ENCODE results near the gene RALY.

The RALY gene

GRCh38 chr20:34043025-34043424 lies 49.3 kb downstream of the RALY start:
- no peak for TF ChIP-seq CTCF (IDR thresholded peaks at IDR 0.05; ENCODE audit: low read depth, low read length)
- no peak for DNase-seq (ENCODE audit: low read depth in 2 of 2)
- no peak overlapping the region for H3K4me3 ChIP-seq (replicated peaks in 1 of 2; ENCODE audit: low read depth in 2 of 2, low read length in 2 of 2)

- peak; percentile 38 to 81 for DNase-seq (ENCODE audit: low read depth in 2 of 2)
- no peak overlapping the region for H3K4me3 ChIP-seq (replicated peaks in 1 of 2; ENCODE audit: low read depth in 2 of 2, low read length in 2 of 2)
These were observed 51.6 kb downstream of the RALY start for GRCh38 chr20:34045294-34045693.

GRCh38 chr20:34045930-34046725 lies 52.4 kb downstream of the RALY start:
- TF ChIP-seq CTCF (IDR thresholded peaks at IDR 0.05; ENCODE audit: low read depth, low read length): no peak
- no peak for DNase-seq (ENCODE audit: low read depth in 2 of 2)
- no peak overlapping the region for H3K4me3 ChIP-seq (replicated peaks in 1 of 2; ENCODE audit: low read depth in 2 of 2, low read length in 2 of 2)

More at GRCh38 chr20:34045294-34045693, 51.6 kb downstream of the RALY start:
- no peak for TF ChIP-seq CTCF (IDR thresholded peaks at IDR 0.05; ENCODE audit: low read depth, low read length)

GRCh38 chr20:34047010-34047687 lies 53.4 kb downstream of the RALY start:
- TF ChIP-seq CTCF (IDR thresholded peaks at IDR 0.05; ENCODE audit: low read depth, low read length): no peak
- H3K4me3 ChIP-seq (replicated peaks in 1 of 2; ENCODE audit: low read depth in 2 of 2, low read length in 2 of 2): no peak overlapping the region
- DNase-seq (ENCODE audit: low read depth in 2 of 2): no peak

GRCh38 chr20:34047917-34048316 lies 54.2 kb downstream of the RALY start:
- no peak overlapping the region for H3K4me3 ChIP-seq (replicated peaks in 1 of 2; ENCODE audit: low read depth in 2 of 2, low read length in 2 of 2)
- DNase-seq (ENCODE audit: low read depth in 2 of 2): no peak
- no peak for TF ChIP-seq CTCF (IDR thresholded peaks at IDR 0.05; ENCODE audit: low read depth, low read length)

- TF ChIP-seq CTCF (IDR thresholded peaks at IDR 0.05; ENCODE audit: low read depth, low read length): no peak
- no peak for DNase-seq (ENCODE audit: low read depth in 2 of 2)
- H3K4me3 ChIP-seq (replicated peaks in 1 of 2; ENCODE audit: low read depth in 2 of 2, low read length in 2 of 2): no peak overlapping the region
These were observed 55.7 kb downstream of the RALY start for GRCh38 chr20:34049389-34049788.

Measured in cardiac fibroblast (primary cell).